Measurements from ENCODE around the gene ARSB. TPM values are rescaled to one million over a fixed set of nuclear protein-coding genes. Genes with fewer than 3 reads are reported as not detected.
A peak's percentile ranks its signal among the peaks of the same experiment; 100 is the strongest.
"Not testable (repeated sequence)": the region's sequence is repeated elsewhere in the genome, so short reads cannot be mapped to it uniquely, and the experiment has no call there.

ARSB gene
- total RNA-seq, 1 experiment from 2014 or later = 12.2 TPM

- peak; percentile 30 for DNase-seq (ENCODE audit: low read depth)
Measured at GRCh38 chr5:78903861-78904260, 81.2 kb downstream of the ARSB start.

DNA sequence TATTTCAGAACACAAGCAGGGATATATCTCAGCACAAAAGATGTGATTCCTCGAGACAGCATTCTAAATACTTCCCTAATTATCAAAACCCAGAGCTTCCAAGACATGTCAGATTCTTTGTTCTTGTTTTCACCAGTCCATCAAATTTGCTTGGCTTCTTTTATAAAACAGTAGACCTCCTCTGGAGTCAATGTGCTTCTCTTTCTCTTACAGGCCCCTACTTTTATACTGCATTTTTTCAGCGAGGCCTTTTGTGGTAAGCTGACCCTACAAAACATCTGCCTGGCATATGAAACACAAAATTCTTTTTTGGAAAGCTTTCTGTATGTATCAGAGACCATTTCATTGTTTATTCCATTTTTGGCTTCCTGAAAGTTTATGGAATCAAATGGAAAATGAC lies 81.8 kb downstream of the ARSB start:
- no peak for DNase-seq (ENCODE audit: low read depth)

- DNase-seq (ENCODE audit: low read depth) = peak; percentile 80
Measured at GRCh38 chr5:78899922-78900362, 85.2 kb downstream of the ARSB start.

GRCh38 chr5:78896132-78896531 lies 89.0 kb downstream of the ARSB start:
- DNase-seq (ENCODE audit: low read depth) = peak; percentile 51

DNA sequence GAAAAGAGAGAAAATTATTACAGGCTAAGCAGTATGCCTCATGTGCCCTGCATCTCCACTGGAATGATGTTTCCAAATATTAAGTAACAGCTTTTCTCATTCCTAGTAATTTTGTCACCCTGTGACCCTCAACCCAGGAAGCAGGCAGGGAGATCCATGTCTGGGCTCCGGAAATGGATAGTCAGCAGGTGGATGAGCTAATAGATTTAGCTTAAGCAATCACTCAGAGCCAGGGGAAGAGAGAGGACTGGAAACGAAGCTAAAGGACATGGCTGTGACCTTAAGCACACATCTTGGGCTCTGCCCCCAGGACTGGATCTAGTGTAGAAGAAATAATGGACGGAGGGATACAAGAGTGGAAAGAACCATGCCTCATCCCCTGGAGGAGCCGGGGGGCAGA lies 89.5 kb downstream of the ARSB start:
- no peak for DNase-seq (ENCODE audit: low read depth)

- no peak for DNase-seq (ENCODE audit: low read depth)
Measured at GRCh38 chr5:78893940-78894677, 91.0 kb downstream of the ARSB start.

- DNase-seq (ENCODE audit: low read depth) = no peak
Measured at GRCh38 chr5:78890667-78891379, 94.3 kb downstream of the ARSB start.

DNA sequence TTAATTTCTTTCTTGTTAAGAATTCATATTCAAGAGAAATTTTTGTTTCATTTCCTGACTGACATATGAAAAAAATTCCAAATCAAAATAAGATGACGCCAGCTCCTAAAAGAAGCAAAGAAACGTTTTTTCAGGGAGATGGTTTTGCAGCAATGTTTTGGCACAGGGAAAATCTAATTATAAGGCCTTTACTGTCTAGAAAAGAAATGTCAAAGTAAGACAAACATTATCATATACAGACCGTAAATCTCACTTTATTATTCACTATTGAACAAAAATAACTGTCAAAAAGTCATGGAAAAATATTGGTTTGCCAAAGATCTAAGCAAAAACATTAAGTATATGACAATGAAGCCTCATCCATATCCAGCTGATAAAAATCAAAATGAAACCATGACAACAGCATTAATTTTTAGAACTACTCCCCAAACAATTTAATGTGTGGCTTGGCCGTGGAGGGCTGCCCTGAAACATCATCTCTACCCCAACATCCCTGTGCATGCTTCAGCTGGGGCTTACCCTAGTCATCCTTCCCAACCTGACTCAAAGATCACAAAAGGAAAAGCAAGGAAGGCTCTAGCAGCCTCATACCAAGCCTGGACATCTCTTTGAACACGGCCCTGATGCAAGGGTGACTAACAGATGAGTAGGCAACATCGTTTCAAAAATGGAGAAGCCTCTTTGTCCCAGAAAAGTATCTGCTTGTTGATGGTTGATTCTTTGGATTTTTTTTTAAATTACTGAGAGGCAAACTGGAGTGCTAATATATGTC lies 95.6 kb downstream of the ARSB start:
- peak; percentile 32 for DNase-seq (ENCODE audit: low read depth)

DNA sequence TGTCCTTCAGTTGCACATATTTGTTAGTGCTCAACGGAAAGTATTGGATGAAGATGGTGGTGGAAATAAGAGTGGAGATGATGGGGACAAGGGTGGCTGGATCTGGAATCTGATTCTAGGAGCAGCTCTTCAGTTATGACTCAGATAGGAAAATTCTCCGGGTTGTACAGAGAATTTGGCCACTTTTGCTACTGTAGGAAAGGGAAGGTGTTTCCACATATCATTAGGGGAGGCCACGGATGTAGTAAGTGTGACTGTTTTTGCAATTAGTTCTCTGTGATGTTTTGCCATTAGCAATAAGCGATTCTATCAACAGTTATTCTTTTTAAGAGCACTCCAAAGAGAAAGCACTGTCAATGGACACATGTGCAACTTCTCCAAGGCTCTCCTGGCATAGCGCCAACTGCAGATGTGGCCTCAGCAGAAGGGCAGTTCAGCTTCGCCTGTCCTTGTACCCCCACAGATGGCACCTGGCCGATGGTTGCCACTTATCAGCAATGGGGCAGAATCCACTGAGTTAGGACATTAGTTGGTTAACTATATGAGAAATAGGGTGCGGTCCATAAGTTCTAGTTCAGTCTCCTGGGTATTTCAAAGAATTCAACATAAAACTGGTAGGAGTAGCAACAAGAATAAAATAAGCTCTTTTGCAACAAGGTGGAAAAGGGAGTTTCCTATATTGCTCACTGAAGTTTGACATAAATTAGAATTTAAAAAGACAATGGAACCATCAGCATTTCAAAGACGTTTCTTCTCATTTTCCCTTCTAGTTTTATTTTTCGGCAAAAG lies 96.3 kb downstream of the ARSB start:
- peak; percentile 15 for DNase-seq (ENCODE audit: low read depth)

GRCh38 chr5:78887384-78888118 lies 97.6 kb downstream of the ARSB start:
- DNase-seq (ENCODE audit: low read depth) = no peak

GRCh38 chr5:78886341-78887230 lies 98.5 kb downstream of the ARSB start:
- DNase-seq (ENCODE audit: low read depth) = no peak

- no peak for DNase-seq (ENCODE audit: low read depth)
Measured at GRCh38 chr5:78881884-78882283, 103.2 kb downstream of the ARSB start.

GRCh38 chr5:78879516-78879915 lies 105.6 kb downstream of the ARSB start:
- DNase-seq (ENCODE audit: low read depth) = no peak

- not testable (repeated sequence) for DNase-seq (ENCODE audit: low read depth)
Measured at GRCh38 chr5:78866076-78866475, 119.0 kb downstream of the ARSB start.

- DNase-seq (ENCODE audit: low read depth) = no peak
Measured at GRCh38 chr5:78858364-78858763, 126.7 kb downstream of the ARSB start.

DNA sequence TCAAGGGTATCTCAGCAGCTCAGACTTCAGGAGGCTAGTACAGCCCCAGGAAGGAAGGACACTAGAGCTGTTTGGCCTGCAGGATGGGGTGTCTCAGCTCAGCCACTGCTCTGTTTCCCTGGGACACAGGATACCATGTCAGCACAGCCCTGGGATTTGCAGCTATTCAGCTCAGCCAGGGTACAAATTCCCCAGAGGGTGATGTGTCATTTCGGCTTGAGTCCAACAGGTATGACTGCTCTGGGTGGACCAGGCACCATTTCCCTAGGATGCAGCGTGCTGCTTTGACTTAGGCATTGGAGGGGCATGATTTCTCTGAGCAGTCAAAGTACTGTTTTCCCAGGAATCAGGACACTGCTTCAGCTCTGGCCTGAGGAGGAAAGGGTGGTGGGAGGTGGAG lies 130.1 kb downstream of the ARSB start:
- peak; percentile 36 for DNase-seq (ENCODE audit: low read depth)

DNA sequence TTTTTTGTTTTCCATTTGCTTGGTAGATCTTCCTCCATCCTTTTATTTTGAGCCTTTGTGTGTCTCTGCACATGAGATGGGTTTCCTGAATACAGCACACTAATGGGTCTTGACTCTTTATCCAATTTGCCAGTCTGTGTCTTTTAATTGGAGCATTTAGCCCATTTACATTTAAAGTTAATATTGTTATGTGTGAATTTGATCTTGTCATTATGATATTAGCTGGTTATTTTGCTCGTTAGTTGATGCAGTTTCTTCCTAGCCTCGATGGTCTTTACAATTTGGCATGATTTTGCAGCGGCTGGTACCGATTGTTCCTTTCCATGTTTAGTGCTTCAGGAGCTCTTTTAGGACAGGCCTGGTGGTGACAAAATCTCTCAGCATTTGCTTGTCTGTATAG lies 133.2 kb downstream of the ARSB start:
- DNase-seq (ENCODE audit: low read depth) = not testable (repeated sequence)

DNA sequence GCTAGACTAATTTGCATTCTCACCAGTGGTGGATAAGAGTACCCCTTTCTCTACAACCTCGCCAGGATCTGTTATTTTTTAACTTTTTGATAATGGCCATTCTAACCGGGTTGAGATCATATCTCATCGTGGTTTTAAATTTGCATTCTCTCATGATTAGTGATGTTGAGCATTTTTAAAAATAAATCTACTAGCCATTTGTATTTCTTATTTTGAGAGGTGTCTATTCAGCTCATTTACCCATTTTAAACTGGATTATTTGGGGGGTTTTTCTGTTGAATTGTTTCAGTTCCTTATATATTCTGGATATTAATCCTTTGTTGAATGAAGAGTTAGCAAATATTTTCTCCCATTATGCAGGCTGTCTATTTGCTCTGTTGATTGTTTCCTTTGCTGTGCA lies 139.6 kb downstream of the ARSB start:
- no peak for DNase-seq (ENCODE audit: low read depth)

DNA sequence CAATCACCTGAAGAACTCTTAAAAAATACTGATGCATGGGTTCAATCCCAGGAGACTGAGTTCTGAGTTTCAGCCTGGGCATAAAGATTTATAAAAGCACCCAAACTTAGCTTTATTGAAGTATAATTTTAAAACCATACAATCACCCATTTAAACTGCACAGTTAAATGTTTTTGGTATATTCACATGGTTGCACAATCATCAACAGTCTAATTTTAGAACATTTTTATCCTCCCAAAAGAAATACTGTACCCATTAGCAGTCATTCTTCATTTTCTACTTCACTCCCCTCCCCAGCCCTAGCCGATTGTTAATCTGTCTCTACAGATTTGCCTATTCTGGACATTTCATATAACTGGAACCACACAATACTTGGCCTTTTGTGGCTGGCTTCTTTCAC lies 141.7 kb downstream of the ARSB start:
- DNase-seq (ENCODE audit: low read depth) = no peak

DNA sequence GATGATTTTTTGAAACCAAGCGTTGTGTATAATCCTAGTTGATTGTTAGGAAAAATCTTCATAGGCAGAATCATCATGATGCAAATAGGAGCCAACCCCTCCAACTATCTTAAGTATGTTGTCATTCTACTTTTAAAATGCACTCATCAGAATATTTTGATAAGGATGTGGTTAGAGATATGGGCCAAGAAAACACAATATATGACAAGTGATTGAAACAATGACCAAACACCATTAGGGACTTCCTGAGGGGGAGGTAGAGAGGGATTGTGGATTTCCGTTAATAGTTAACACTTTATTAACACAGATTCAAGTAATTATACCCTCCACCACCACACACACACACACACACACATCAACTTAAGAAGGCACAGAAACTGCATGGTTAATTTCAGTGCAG lies 143.3 kb downstream of the ARSB start:
- DNase-seq (ENCODE audit: low read depth) = peak; percentile 8

Data from Daoy (cell line).